Mucosa of descending colon (tissue), 3 donors: ENCODE measurements around the gene PTGFR. TPM values are rescaled to one million over a fixed set of nuclear protein-coding genes. Genes with fewer than 3 reads are reported as not detected.

Experiments
- ATAC-seq: fragments of 200-7000 bp; cut with Tn5 transposase; one replicate; pipeline ENCODE4 v1.9.1; 2020; ENCODE audit warnings: mild to moderate bottlenecking, moderate library complexity
- DNase-seq, 3 donors: peaks; one replicate each; pipeline ENCODE4 v3.0.0-alpha.2; 2020
- H3K36me3 ChIP-seq: fragments of 200-600 bp; one replicate; pipeline ENCODE4 v1.8.0; 2021; ENCODE audit warnings: low read depth, mild to moderate bottlenecking
- H3K4me1 ChIP-seq: fragments of 200-600 bp; one replicate; pipeline ENCODE4 v1.8.0; 2021; ENCODE audit warnings: low read depth, mild to moderate bottlenecking
- H3K4me3 ChIP-seq: fragments of 200-600 bp; one replicate; pipeline ENCODE4 v1.8.0; 2021; ENCODE audit warnings: mild to moderate bottlenecking
- H3K9me3 ChIP-seq: fragments of 200-600 bp; one replicate; pipeline ENCODE4 v1.8.0; 2021; ENCODE audit warnings: mild to moderate bottlenecking
- CTCF ChIP-seq: fragments of 200-600 bp; IDR thresholded peaks from one replicate; pipeline ENCODE4 v1.8.0; 2022; ENCODE audit warnings: antibody characterized with exemption, mild to moderate bottlenecking
- intact Hi-C, 2 donors: fragments of 100-400 bp; cut with DNase I in 1 of 2; cut with micrococcal nuclease in 1 of 2; formaldehyde crosslinking; loops; one replicate each; pipeline versions ENCODE4 v1.11.0 to v1.11.1; 2022; cut with DNase I, micrococcal nuclease
- total RNA-seq, 3 donors: library from RNA; stranded (reverse); fragmentation: NEBNext Ultra II Directional in 2 of 3; extraction: Animal tissue kit (Norgen Biotek cat#: 25700) in 2 of 3; gene quantifications; one replicate each; pipeline versions ENCODE4 v1.2.1 to v1.2.4, GENCODE V29; 2021 to 2023
- donor health status: DM: no; HTN: no; CAD: no; lungs with moderate emphysema.
- donor health status: DM: no; HTN: no; CAD: no.
- donor health status: DM: no; HTN: yes; CAD: no.

Gene PTGFR
- total RNA-seq, 3 donors from 2014 or later: 0.49 to 2.1 (median 1.7) TPM

GRCh38 chr1:78468521-78468920 is 22.3 kb upstream of the PTGFR start:
- no peak for DNase-seq
- no peaks in the 10 kb centered on the region for H3K4me1 ChIP-seq
- H3K36me3 ChIP-seq: no peaks in the 10 kb centered on the region
- H3K9me3 ChIP-seq: no peaks in the 10 kb centered on the region
- ATAC-seq: no peak
- TF ChIP-seq CTCF: no peak
- H3K4me3 ChIP-seq: no peak overlapping the region
- intact Hi-C loops: no loop called here

GRCh38 chr1:78469576-78469975 is 21.2 kb upstream of the PTGFR start:
- intact Hi-C loops: no loop called here
- no peak overlapping the region for H3K4me3 ChIP-seq
- DNase-seq (no peak), ATAC-seq (no peak)
- no peaks in the 10 kb centered on the region for H3K9me3 ChIP-seq
- TF ChIP-seq CTCF: no peak
- no peaks in the 10 kb centered on the region for H3K4me1 ChIP-seq
- no peaks in the 10 kb centered on the region for H3K36me3 ChIP-seq

- Histone ChIP-seq H3K36me3 (no peaks in the 10 kb centered on the region), H3K9me3 (no peaks in the 10 kb centered on the region), H3K4me1 (no peaks in the 10 kb centered on the region), H3K4me3 (no peak overlapping the region)
- DNase-seq (no peak), ATAC-seq (no peak)
- intact Hi-C loops: no loop called here
- TF ChIP-seq CTCF: no peak
Observed at GRCh38 chr1:78471890-78472620, 18.7 kb upstream of the PTGFR start.

- ATAC-seq: no peak
- Histone ChIP-seq H3K9me3 (no peaks in the 10 kb centered on the region), H3K4me3 (no peak overlapping the region), H3K4me1 (no peaks in the 10 kb centered on the region), H3K36me3 (no peaks in the 10 kb centered on the region)
- intact Hi-C loops: no loop called here
- no peak for TF ChIP-seq CTCF
- no peak for DNase-seq
Observed at GRCh38 chr1:78472851-78473496, 17.8 kb upstream of the PTGFR start.

- ATAC-seq (no peak), DNase-seq (no peak)
- Histone ChIP-seq H3K9me3 (no peaks in the 10 kb centered on the region), H3K4me1 (no peaks in the 10 kb centered on the region), H3K36me3 (no peaks in the 10 kb centered on the region), H3K4me3 (no peak overlapping the region)
- intact Hi-C loops: no loop called here
- no peak for TF ChIP-seq CTCF
Observed at GRCh38 chr1:78474092-78474491, 16.7 kb upstream of the PTGFR start.
